NCI-H82 treated with DMSO at 0.1 percent for 48 hours (cell line): ENCODE measurements around the gene GFPT2.

ENCODE experiments used
- DNase-seq: peaks from one replicate; lab custom pipeline; 2025; ENCODE audit not compliant: unreplicated experiment; lab: John Stamatoyannopoulos, UW

GFPT2 gene

GRCh38 chr5:180287868-180288267 lies 65.3 kb downstream of the GFPT2 start:
- no peak for DNase-seq

- DNase-seq = no peak
Measured at GRCh38 chr5:180287404-180287803, 65.7 kb downstream of the GFPT2 start.

- DNase-seq = no peak
Measured at GRCh38 chr5:180284149-180284548, 69.0 kb downstream of the GFPT2 start.

GRCh38 chr5:180283026-180283615 lies 70.0 kb downstream of the GFPT2 start:
- no peak for DNase-seq

- DNase-seq = no peak
Measured at GRCh38 chr5:180282281-180282680, 70.9 kb downstream of the GFPT2 start.

- no peak for DNase-seq
Measured at GRCh38 chr5:180281706-180282105, 71.4 kb downstream of the GFPT2 start.

GRCh38 chr5:180274695-180275094 lies 78.4 kb downstream of the GFPT2 start:
- DNase-seq = no peak

- DNase-seq = no peak
Measured at GRCh38 chr5:180271221-180271620, 81.9 kb downstream of the GFPT2 start.

- no peak for DNase-seq
Measured at GRCh38 chr5:180259260-180259611, 93.9 kb downstream of the GFPT2 start.

GRCh38 chr5:180253036-180253824 lies 99.9 kb downstream of the GFPT2 start:
- DNase-seq = no peak

- DNase-seq = no peak
Measured at GRCh38 chr5:180251887-180252286, 101.2 kb downstream of the GFPT2 start.

GRCh38 chr5:180251141-180251540 lies 102.0 kb downstream of the GFPT2 start:
- DNase-seq = no peak
